T-cell (primary cell): Measurements from ENCODE around the gene ADIRF. TPM values are rescaled to one million over a fixed set of nuclear protein-coding genes. Genes with fewer than 3 reads are reported as not detected.
"Not testable (repeated sequence)": the region's sequence is repeated elsewhere in the genome, so short reads cannot be mapped to it uniquely, and the experiment has no call there.

Experiments
- ATAC-seq, 4 experiments: fragments of 200-7000 bp in 3 of 4; fragments of 150-1000 bp in 1 of 4; cut with Tn5 transposase; replicated peaks in 1 of 4; 1 replicate in 3 of 4; 2 replicates in 1 of 4; pipeline ENCODE4 v1.10.0; 2021; ENCODE audit warnings: moderate library complexity in 3 of 4, mild to moderate bottlenecking in 2 of 4, moderate number of reproducible peaks in 1 of 4
- CTCF ChIA-PET, 2 donors: fragments of 300-600 bp; sonication (Branson Sonifier 250); formaldehyde crosslinking; loops; one replicate each; lab custom pipeline; 2022; ENCODE audit warnings: antibody characterized with exemption in 2 of 2; lab: Charles Lee
- POLR2A ChIA-PET, 2 donors: fragments of 300-600 bp; sonication (Branson Sonifier 250); formaldehyde crosslinking; loops; one replicate each; lab custom pipeline; 2022; ENCODE audit warnings: antibody characterized with exemption in 2 of 2; lab: Charles Lee
- DNase-seq, 35 experiments: peaks; one replicate each; pipeline versions ENCODE4 v3.0.0 to v3.0.0-alpha.2; 2013 to 2023
- H3K27ac ChIP-seq: one replicate; pipeline ENCODE4 v1.5.1; 2013; ENCODE audit warnings: low read length
- H3K27me3 ChIP-seq, 2 experiments: replicated peaks in 1 of 2; 1 replicate in 1 of 2; 2 replicates in 1 of 2; pipeline versions ENCODE4 v1.6.1 to v1.7.0; 2013; ENCODE audit warnings: low read length in 1 of 2, mixed read lengths in 1 of 2; ENCODE audit not compliant: control insufficient read depth in 2 of 2, insufficient read depth in 2 of 2; ENCODE audit errors: extremely low read depth in 1 of 2
- H3K36me3 ChIP-seq, 2 donors: 1 replicate in 1 of 2; 2 replicates in 1 of 2; pipeline versions ENCODE4 v1.6.1 to v1.7.0; 2013; ENCODE audit warnings: low read length in 1 of 2; ENCODE audit not compliant: control insufficient read depth in 2 of 2, insufficient read depth in 1 of 2; ENCODE audit errors: extremely low read depth in 1 of 2
- H3K4me1 ChIP-seq, 2 experiments: 1 replicate in 1 of 2; 2 replicates in 1 of 2; pipeline versions ENCODE4 v1.6.1 to v1.7.0; 2013; ENCODE audit warnings: low read length in 2 of 2, mixed read lengths in 1 of 2; ENCODE audit not compliant: insufficient read depth in 2 of 2, control insufficient read depth in 1 of 2; ENCODE audit errors: extremely low read depth in 1 of 2
- H3K4me3 ChIP-seq, 2 donors: 1 replicate in 1 of 2; 2 replicates in 1 of 2; pipeline versions ENCODE4 v1.5.1 to v1.7.0; 2013; ENCODE audit warnings: mild to moderate bottlenecking in 2 of 2, low read length in 1 of 2, moderate library complexity in 1 of 2; ENCODE audit not compliant: control insufficient read depth in 1 of 2; ENCODE audit errors: extremely low read depth in 1 of 2
- H3K9me3 ChIP-seq: 2 replicates; pipeline ENCODE4 v1.7.0; 2013
- H3K27ac Mint-ChIP-seq, 2 donors: one replicate each; pipeline ENCODE4 v1.8.0; 2020 to 2021; ENCODE audit warnings: mild to moderate bottlenecking in 2 of 2, mixed read lengths in 2 of 2
- H3K27me3 Mint-ChIP-seq, 2 donors: one replicate each; pipeline ENCODE4 v1.8.0; 2021 to 2022; ENCODE audit warnings: mixed read lengths in 2 of 2
- H3K36me3 Mint-ChIP-seq: one replicate; pipeline ENCODE4 v1.8.0; 2021; ENCODE audit warnings: mixed read lengths
- H3K4me1 Mint-ChIP-seq, 3 donors: one replicate each; pipeline ENCODE4 v1.8.0; 2020 to 2022; ENCODE audit warnings: mixed read lengths in 3 of 3, mild to moderate bottlenecking in 1 of 3
- H3K4me3 Mint-ChIP-seq, 3 donors: one replicate each; pipeline ENCODE4 v1.8.0; 2020 to 2022; ENCODE audit warnings: mild to moderate bottlenecking in 3 of 3, mixed read lengths in 3 of 3, moderate library complexity in 3 of 3
- H3K9me3 Mint-ChIP-seq, 3 donors: one replicate each; pipeline ENCODE4 v1.8.0; 2020 to 2022; ENCODE audit warnings: mixed read lengths in 3 of 3
- WGBS: methylation state at CpG from one replicate; pipeline ENCODE4 v1.1.5; 2013; ENCODE audit warnings: missing lambda C conversion rate; ENCODE audit not compliant: insufficient coverage; 5-methylcytosine and 5-hydroxymethylcytosine counted together
- total RNA-seq, 35 experiments: library from RNA in 6 of 35; stranded (reverse) in 6 of 35; fragments of 120-200 nt in 1 of 35; gene quantifications; one replicate each; pipeline versions ENCODE4 v1.2.1 to v1.2.4 and lab custom pipeline; 2013 to 2026

Gene ADIRF
- total RNA-seq, 5 donors from 2014 or later (not counting 1 experiment from before 2014, with no cell fraction given), result 0.41 to 0.76 (median 0.66) TPM; not detected in 2

DNA sequence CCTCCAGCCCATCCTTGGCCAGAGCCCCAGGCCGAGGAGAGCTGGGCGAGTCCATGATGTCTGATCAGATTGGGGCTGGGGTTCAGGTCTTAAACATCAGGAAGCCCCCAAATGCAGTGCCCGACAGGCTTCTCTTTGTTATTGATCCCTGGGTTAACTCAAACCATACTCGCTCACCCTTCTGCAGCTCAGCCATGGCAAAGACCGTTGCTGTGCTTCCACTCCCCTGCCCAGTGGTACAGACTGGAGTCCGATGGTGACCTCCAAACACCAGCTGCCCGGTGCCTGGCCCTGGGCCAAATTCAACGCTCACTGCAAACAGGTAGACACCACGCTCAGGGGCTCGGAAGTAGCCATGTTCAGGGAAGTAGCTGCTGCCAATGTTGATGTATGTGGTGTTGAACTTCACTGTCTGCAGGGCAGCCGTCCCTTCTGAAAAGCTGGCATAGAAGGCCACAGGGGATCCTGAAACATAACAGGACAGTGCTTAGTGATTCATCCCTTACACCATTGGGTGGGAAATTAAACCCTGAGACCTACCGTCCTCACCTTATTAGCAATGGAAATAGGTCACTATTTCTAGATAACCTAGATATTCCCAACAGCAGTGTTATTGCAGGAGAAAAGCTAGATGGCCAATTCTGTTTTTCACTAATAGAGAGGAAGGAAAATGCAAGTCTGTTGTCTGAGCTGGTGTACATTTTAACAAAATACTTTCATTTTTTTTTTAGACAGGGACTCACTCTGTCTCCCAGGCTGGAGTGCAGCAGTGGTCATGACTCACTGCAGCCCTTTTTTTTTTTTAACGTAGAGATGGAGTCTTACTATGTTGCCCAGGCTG lies 31.4 kb upstream of the ADIRF start:
- no peak overlapping the region for H3K27ac Mint-ChIP-seq
- H3K36me3 Mint-ChIP-seq, result no peaks in the 10 kb centered on the region
- H3K27me3 Mint-ChIP-seq, result no peaks in the 10 kb centered on the region
- peaks cover 0 to 2% (median 2%) of the 10 kb centered on the region in 3 donors for H3K4me1 Mint-ChIP-seq
- 94% methylated on average over 9 of the region's 13 CpGs for WGBS
- peaks cover 0 to 3% of the 10 kb centered on the region in 2 experiments for H3K27me3 ChIP-seq
- H3K4me1 ChIP-seq, result peaks cover 0 to 8% of the 10 kb centered on the region in 2 experiments
- DNase-seq, result peak in 1 of 35 experiments; percentile 21
- no peak overlapping the region for H3K27ac ChIP-seq
- no peaks in the 10 kb centered on the region for H3K9me3 ChIP-seq
- H3K4me3 Mint-ChIP-seq, result no peak overlapping the region
- no peaks in the 10 kb centered on the region for H3K36me3 ChIP-seq
- ATAC-seq, result no peak
- POLR2A ChIA-PET, result interaction anchor here in 1 of 2 donors (0.6 kb wide), 1 partner anchor 197 kb away, joined by 3 read pairs; no protein-coding TSS in a partner anchor
- no peaks in the 10 kb centered on the region for H3K9me3 Mint-ChIP-seq
- CTCF ChIA-PET, result interaction anchor here (0.7 to 1.1 kb wide), 4 partner anchors 23 to 797 kb away, joined by 3 to 11 read pairs (median 4); no protein-coding TSS in a partner anchor
- no peak overlapping the region for H3K4me3 ChIP-seq

DNA sequence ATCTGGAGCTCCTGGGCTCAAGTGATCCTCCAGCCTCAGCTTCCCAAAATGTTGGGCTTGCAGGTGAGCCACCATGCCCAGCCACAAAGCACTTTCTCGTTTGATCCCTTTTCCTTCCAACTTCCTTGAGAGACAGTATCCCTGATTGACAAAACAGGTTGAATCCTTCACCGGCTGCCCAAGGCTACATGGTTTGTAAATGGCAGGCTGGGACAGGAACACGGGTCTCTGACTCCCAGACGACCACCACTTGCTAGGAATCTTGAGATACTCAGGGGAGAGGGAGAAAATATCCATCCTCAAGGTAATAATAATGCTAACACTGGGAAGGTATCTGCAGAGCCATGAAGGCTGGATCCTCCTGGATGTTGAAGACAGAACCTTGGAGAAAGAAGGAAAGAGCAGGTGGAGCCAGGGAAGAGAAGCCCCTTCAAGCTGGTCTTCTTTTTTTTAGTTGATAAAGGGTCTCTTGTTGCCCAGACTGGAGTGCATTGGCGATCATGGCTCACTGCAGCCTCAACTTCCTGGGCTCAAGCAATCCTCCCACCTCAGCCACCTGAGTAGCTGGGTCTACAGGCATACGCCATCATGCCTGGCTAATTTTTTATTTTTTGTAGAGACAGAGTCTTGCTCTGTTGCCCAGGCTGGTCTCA lies 30.7 kb upstream of the ADIRF start:
- DNase-seq, result no peak
- no peaks in the 10 kb centered on the region for H3K9me3 Mint-ChIP-seq
- CTCF ChIA-PET, result interaction anchor here (0.7 to 1.1 kb wide), 4 partner anchors 23 to 796 kb away, joined by 3 to 11 read pairs (median 4); no protein-coding TSS in a partner anchor
- no peak for ATAC-seq
- H3K4me3 Mint-ChIP-seq, result no peak overlapping the region
- no peaks in the 10 kb centered on the region for H3K27me3 Mint-ChIP-seq
- no peaks in the 10 kb centered on the region for H3K36me3 Mint-ChIP-seq
- H3K9me3 ChIP-seq, result no peaks in the 10 kb centered on the region
- H3K4me1 Mint-ChIP-seq, result peaks cover 0 to 2% (median 2%) of the 10 kb centered on the region in 3 donors
- no peaks in the 10 kb centered on the region for H3K36me3 ChIP-seq
- no peak overlapping the region for H3K4me3 ChIP-seq
- H3K4me1 ChIP-seq, result peaks cover 0 to 8% of the 10 kb centered on the region in 2 experiments
- H3K27ac ChIP-seq, result no peak overlapping the region
- POLR2A ChIA-PET, result interaction anchor here in 1 of 2 donors (0.6 kb wide), 1 partner anchor 196 kb away, joined by 3 read pairs; no protein-coding TSS in a partner anchor
- H3K27me3 ChIP-seq, result peaks cover 0 to 3% of the 10 kb centered on the region in 2 experiments
- no CpG with 5 or more reads among the region's 6 CpGs for WGBS
- H3K27ac Mint-ChIP-seq, result no peak overlapping the region

- H3K27ac Mint-ChIP-seq, result no peak overlapping the region
- POLR2A ChIA-PET, result no interaction called here
- H3K36me3 ChIP-seq, result no peaks in the 10 kb centered on the region
- peaks cover 0 to 2% (median 2%) of the 10 kb centered on the region in 3 donors for H3K4me1 Mint-ChIP-seq
- no peaks in the 10 kb centered on the region for H3K9me3 Mint-ChIP-seq
- no peak overlapping the region for H3K27ac ChIP-seq
- peaks cover 0 to 3% of the 10 kb centered on the region in 2 experiments for H3K27me3 ChIP-seq
- no peaks in the 10 kb centered on the region for H3K36me3 Mint-ChIP-seq
- no peak overlapping the region for H3K4me3 Mint-ChIP-seq
- ATAC-seq, result no peak
- DNase-seq, result no peak
- no peaks in the 10 kb centered on the region for H3K27me3 Mint-ChIP-seq
- 87% methylated on average over 2 of the region's 2 CpGs for WGBS
- no peak overlapping the region for H3K4me3 ChIP-seq
- peaks cover 0 to 8% of the 10 kb centered on the region in 2 experiments for H3K4me1 ChIP-seq
- CTCF ChIA-PET, result interaction anchor here (0.7 to 1.7 kb wide), 4 partner anchors 27 to 115 kb away, joined by 3 to 21 read pairs (median 8); partner anchors contain the start of gene ADIRF (in 1 of the 2)
- H3K9me3 ChIP-seq, result no peaks in the 10 kb centered on the region
Measured at GRCh38 chr10:86938260-86938659, 30.0 kb upstream of the ADIRF start.

- not testable (repeated sequence) for H3K36me3 Mint-ChIP-seq, H3K4me1 Mint-ChIP-seq, H3K27ac ChIP-seq, H3K9me3 ChIP-seq, H3K4me3 ChIP-seq, H3K27me3 Mint-ChIP-seq, ATAC-seq, H3K27me3 ChIP-seq, H3K9me3 Mint-ChIP-seq, DNase-seq, H3K27ac Mint-ChIP-seq, H3K36me3 ChIP-seq, H3K4me1 ChIP-seq
- WGBS, result 87% methylated on average over 12 of the region's 16 CpGs
- ChIA-PET CTCF (interaction anchor here (0.6 to 1.7 kb wide), 16 partner anchors 10 to 594 kb away, joined by 3 to 8 read pairs (median 4); partner anchors contain the start of gene ADIRF (in 2 of the 2)), POLR2A (interaction anchor here in 1 of 2 donors (0.6 kb wide), 1 partner anchor 233 kb away, joined by 5 read pairs; no protein-coding TSS in a partner anchor)
- peak overlapping the region in 1 of 3 donors; percentile 55 for H3K4me3 Mint-ChIP-seq
Measured at GRCh38 chr10:86940076-86940475, 28.2 kb upstream of the ADIRF start.

- H3K27ac ChIP-seq, result no peak overlapping the region
- H3K4me1 ChIP-seq, result peaks cover 0 to 9% of the 10 kb centered on the region in 2 experiments
- H3K4me1 Mint-ChIP-seq, result peaks cover 0 to 8% (median 5%) of the 10 kb centered on the region in 3 donors
- no peaks in the 10 kb centered on the region for H3K9me3 Mint-ChIP-seq
- no peaks in the 10 kb centered on the region for H3K36me3 Mint-ChIP-seq
- CTCF ChIA-PET, result interaction anchor here (1.0 to 1.7 kb wide), 3 partner anchors 25 to 95 kb away, joined by 3 to 8 read pairs (median 6); partner anchors contain the start of gene ADIRF (in 1 of the 2)
- no peak overlapping the region for H3K4me3 Mint-ChIP-seq
- H3K27ac Mint-ChIP-seq, result no peak overlapping the region
- no peak for ATAC-seq
- peak in 1 of 35 experiments; percentile 17 for DNase-seq
- 86% methylated on average over 3 of the region's 6 CpGs for WGBS
- H3K9me3 ChIP-seq, result no peaks in the 10 kb centered on the region
- H3K36me3 ChIP-seq, result no peaks in the 10 kb centered on the region
- POLR2A ChIA-PET, result no interaction called here
- no peaks in the 10 kb centered on the region for H3K27me3 Mint-ChIP-seq
- H3K4me3 ChIP-seq, result no peak overlapping the region
- peaks cover 0 to 9% of the 10 kb centered on the region in 2 experiments for H3K27me3 ChIP-seq
Measured at GRCh38 chr10:86940677-86941076, 27.6 kb upstream of the ADIRF start.

DNA sequence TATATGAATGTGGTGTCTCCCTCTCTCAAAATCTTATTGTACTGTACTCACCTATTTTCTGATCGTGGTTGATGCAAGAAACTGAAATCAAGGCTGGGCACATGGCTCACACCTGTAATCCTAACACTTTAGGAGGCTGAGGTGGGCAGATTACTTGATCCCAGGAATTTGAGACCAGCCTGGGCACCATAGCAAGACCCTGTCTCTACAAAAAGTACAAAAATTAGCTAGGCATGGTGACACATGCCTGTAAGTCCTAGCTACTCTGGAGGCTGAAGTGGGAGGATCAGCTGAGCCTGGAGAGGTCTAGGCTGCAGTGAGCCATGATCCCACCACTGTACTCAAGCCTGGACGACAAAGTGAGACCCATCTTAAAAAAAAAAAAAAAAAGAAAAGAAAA lies 26.9 kb upstream of the ADIRF start:
- Mint-ChIP-seq H3K4me1 (peaks cover 0 to 10% (median 5%) of the 10 kb centered on the region in 3 donors), H3K4me3 (no peak overlapping the region), H3K9me3 (no peaks in the 10 kb centered on the region), H3K36me3 (no peaks in the 10 kb centered on the region), H3K27me3 (no peaks in the 10 kb centered on the region), H3K27ac (no peak overlapping the region)
- ChIA-PET CTCF (interaction anchor here (0.7 to 1.7 kb wide), 7 partner anchors 10 to 97 kb away, joined by 3 to 8 read pairs (median 4); partner anchors contain the start of gene ADIRF (in 1 of the 2)), POLR2A (interaction anchor here in 1 of 2 donors (0.6 kb wide), 1 partner anchor 217 kb away, joined by 4 read pairs; no protein-coding TSS in a partner anchor)
- Histone ChIP-seq H3K27ac (no peak overlapping the region), H3K4me3 (no peak overlapping the region), H3K36me3 (no peaks in the 10 kb centered on the region), H3K4me1 (peaks cover 0 to 15% of the 10 kb centered on the region in 2 experiments), H3K27me3 (peaks cover 0 to 17% of the 10 kb centered on the region in 2 experiments), H3K9me3 (no peaks in the 10 kb centered on the region)
- WGBS, result no CpG with 5 or more reads among the region's 2 CpGs
- DNase-seq (no peak), ATAC-seq (no peak)
